ENCODE data around the gene OSBPL1A.

DNA sequence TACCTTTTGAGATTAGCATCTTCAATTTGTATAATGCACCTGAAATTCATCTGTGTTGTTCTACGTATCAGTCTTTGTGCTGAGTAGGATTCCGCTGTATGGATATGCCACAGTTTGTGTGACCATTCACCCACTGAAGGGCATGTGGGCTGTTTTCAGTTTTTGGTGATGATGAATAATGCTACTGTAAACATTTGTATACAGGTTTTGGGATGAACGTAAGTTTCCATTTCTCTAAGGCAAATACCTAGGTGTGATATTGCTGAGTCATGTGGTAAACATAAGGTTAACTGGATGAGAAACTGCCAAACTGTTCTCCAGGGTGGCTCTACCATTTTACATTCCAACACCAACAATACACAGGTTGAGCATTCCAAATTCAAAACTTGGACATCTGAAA is 223.6 kb downstream of the OSBPL1A start:
- TF ChIP-seq, protein P1, sequence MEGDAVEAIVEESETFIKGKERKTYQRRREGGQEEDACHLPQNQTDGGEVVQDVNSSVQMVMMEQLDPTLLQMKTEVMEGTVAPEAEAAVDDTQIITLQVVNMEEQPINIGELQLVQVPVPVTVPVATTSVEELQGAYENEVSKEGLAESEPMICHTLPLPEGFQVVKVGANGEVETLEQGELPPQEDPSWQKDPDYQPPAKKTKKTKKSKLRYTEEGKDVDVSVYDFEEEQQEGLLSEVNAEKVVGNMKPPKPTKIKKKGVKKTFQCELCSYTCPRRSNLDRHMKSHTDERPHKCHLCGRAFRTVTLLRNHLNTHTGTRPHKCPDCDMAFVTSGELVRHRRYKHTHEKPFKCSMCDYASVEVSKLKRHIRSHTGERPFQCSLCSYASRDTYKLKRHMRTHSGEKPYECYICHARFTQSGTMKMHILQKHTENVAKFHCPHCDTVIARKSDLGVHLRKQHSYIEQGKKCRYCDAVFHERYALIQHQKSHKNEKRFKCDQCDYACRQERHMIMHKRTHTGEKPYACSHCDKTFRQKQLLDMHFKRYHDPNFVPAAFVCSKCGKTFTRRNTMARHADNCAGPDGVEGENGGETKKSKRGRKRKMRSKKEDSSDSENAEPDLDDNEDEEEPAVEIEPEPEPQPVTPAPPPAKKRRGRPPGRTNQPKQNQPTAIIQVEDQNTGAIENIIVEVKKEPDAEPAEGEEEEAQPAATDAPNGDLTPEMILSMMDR (IDR thresholded peaks at IDR 0.05) = no peak
- no peak for TF ChIP-seq POLR2AphosphoS5 (IDR thresholded peaks at IDR 0.05)

All from suprapubic skin (tissue), 3 donors.